H1 (cell line): ENCODE data around the gene DGKD. TPM values are rescaled to one million over a fixed set of nuclear protein-coding genes. Genes with fewer than 3 reads are reported as not detected.

Experiments
- CTCF ChIA-PET: fragments of 300-600 bp; sonication (Branson Sonifier 250); formaldehyde crosslinking; loops from one replicate; lab custom pipeline; 2021; ENCODE audit not compliant: partially characterized antibody; lab: Charles Lee
- POLR2A ChIA-PET: fragments of 300-600 bp; sonication (Branson Sonifier 250); formaldehyde crosslinking; loops from one replicate; lab custom pipeline; 2021; ENCODE audit warnings: inconsistent platforms; ENCODE audit not compliant: partially characterized antibody; lab: Charles Lee
- DNase-seq, 2 experiments: peaks; one replicate each; pipeline versions ENCODE4 v3.0.0 to v3.0.0-alpha.2; 2010 to 2022; ENCODE audit warnings: low spot score in 2 of 2, low read depth in 1 of 2, mixed read lengths in 1 of 2
- FAIRE-seq: peaks from 2 replicates; lab custom pipeline; 2011; peaks lifted over from hg19 to GRCh38; lab: Jason Lieb, UNC
- H2AFZ ChIP-seq: 2 replicates; pipeline ENCODE4 v1.8.1; 2012; ENCODE audit warnings: low read length, inconsistent platforms
- H2AK5ac ChIP-seq: 2 replicates; pipeline ENCODE4 v1.6.1; 2013; ENCODE audit warnings: low read depth, low read length
- H2BK120ac ChIP-seq: replicated peaks from 2 replicates; pipeline ENCODE3; 2013; ENCODE audit warnings: low read depth, low read length, inconsistent platforms
- H2BK12ac ChIP-seq: 2 replicates; pipeline ENCODE4 v1.6.1; 2013; ENCODE audit warnings: low read depth, low read length
- H2BK15ac ChIP-seq: 2 replicates; pipeline ENCODE4 v1.6.1; 2013; ENCODE audit warnings: low read length
- H2BK20ac ChIP-seq: 2 replicates; pipeline ENCODE4 v1.6.1; 2013; ENCODE audit warnings: low read length
- H2BK5ac ChIP-seq: 2 replicates; pipeline ENCODE4 v1.6.1; 2013; ENCODE audit warnings: low read depth, low read length
- H3K14ac ChIP-seq: 2 replicates; pipeline ENCODE4 v1.6.1; 2013; ENCODE audit warnings: inconsistent platforms; ENCODE audit not compliant: insufficient read length
- H3K18ac ChIP-seq: 2 replicates; pipeline ENCODE4 v1.6.1; 2013; ENCODE audit warnings: low read length; ENCODE audit errors: extremely low read depth
- H3K23ac ChIP-seq: 2 replicates; pipeline ENCODE4 v1.6.1; 2013; ENCODE audit warnings: inconsistent platforms; ENCODE audit not compliant: insufficient read length
- H3K23me2 ChIP-seq: 2 replicates; pipeline ENCODE4 v1.6.1; 2013; ENCODE audit warnings: low read depth, low read length
- H3K27ac ChIP-seq: 2 replicates; pipeline ENCODE4 v1.6.1; 2011; ENCODE audit warnings: low read depth, low read length, inconsistent platforms
- H3K27me3 ChIP-seq, 4 experiments: replicated peaks in 1 of 4; 1 replicate in 1 of 4; 2 replicates in 3 of 4; pipeline versions ENCODE4 v1.6.1 to v1.8.1; 2011 to 2013; ENCODE audit warnings: low read length in 3 of 4, mild to moderate bottlenecking in 3 of 4, inconsistent platforms in 2 of 4, mixed read lengths in 2 of 4, moderate library complexity in 1 of 4; ENCODE audit not compliant: control insufficient read depth in 3 of 4, insufficient read depth in 3 of 4; ENCODE audit errors: extremely low read depth in 1 of 4
- H3K36me3 ChIP-seq, 4 experiments: 2 replicates each; pipeline versions ENCODE4 v1.6.1 to v1.8.1; 2011 to 2013; ENCODE audit warnings: mild to moderate bottlenecking in 4 of 4, low read length in 3 of 4, moderate library complexity in 2 of 4, control low read depth in 1 of 4, inconsistent platforms in 1 of 4; ENCODE audit not compliant: insufficient read depth in 4 of 4, control insufficient read depth in 2 of 4
- H3K4ac ChIP-seq: replicated peaks from 2 replicates; pipeline ENCODE3; 2013; ENCODE audit warnings: low read length, low read depth, mixed read lengths, inconsistent platforms; ENCODE audit not compliant: insufficient read length
- H3K4me1 ChIP-seq, 4 experiments: replicated peaks in 1 of 4; 1 replicate in 1 of 4; 2 replicates in 3 of 4; pipeline versions ENCODE4 v1.6.1 to v1.8.1; 2011 to 2013; ENCODE audit warnings: low read length in 3 of 4, inconsistent platforms in 2 of 4, mixed read lengths in 1 of 4; ENCODE audit not compliant: insufficient read depth in 4 of 4, control insufficient read depth in 3 of 4
- H3K4me2 ChIP-seq, 2 experiments: 2 replicates each; pipeline versions ENCODE4 v1.6.1 to v1.8.1; 2011 to 2013; ENCODE audit warnings: low read depth in 2 of 2, low read length in 2 of 2, control low read depth in 1 of 2, inconsistent platforms in 1 of 2, mild to moderate bottlenecking in 1 of 2; ENCODE audit not compliant: insufficient read depth in 1 of 2
- H3K4me3 ChIP-seq, 4 experiments: fragments of 200-600, 300-600 bp in 1 of 4; sonication (generic), shearing (Covaris generic), sonication (Bioruptor Twin) in 1 of 4; 2 replicates each; pipeline versions ENCODE4 v1.5.1 to v1.8.1; 2011 to 2016; ENCODE audit warnings: low read length in 4 of 4, low read depth in 3 of 4, control low read depth in 2 of 4, inconsistent platforms in 2 of 4, mild to moderate bottlenecking in 2 of 4, mixed read lengths in 1 of 4, moderate library complexity in 1 of 4; ENCODE audit not compliant: insufficient read depth in 2 of 4; ENCODE audit errors: extremely low read depth in 1 of 4
- H3K56ac ChIP-seq: replicated peaks from 2 replicates; pipeline ENCODE3; 2013; ENCODE audit warnings: low read depth, mild to moderate bottlenecking, mixed read lengths, low read length, inconsistent platforms; ENCODE audit not compliant: insufficient read length
- H3K79me1 ChIP-seq: 2 replicates; pipeline ENCODE4 v1.6.1; 2013; ENCODE audit warnings: low read depth, low read length, control low read depth
- H3K79me2 ChIP-seq, 2 experiments: 2 replicates each; pipeline versions ENCODE4 v1.6.1 to v1.8.1; 2012 to 2013; ENCODE audit warnings: low read length in 2 of 2, mild to moderate bottlenecking in 2 of 2, inconsistent platforms in 1 of 2; ENCODE audit not compliant: insufficient read depth in 2 of 2, control insufficient read depth in 1 of 2
- H3K9ac ChIP-seq, 4 experiments: replicated peaks in 1 of 4; 1 replicate in 1 of 4; 2 replicates in 3 of 4; pipeline versions ENCODE4 v1.6.1 to v1.8.1; 2011 to 2013; ENCODE audit warnings: low read depth in 3 of 4, low read length in 3 of 4, control low read depth in 2 of 4, mild to moderate bottlenecking in 2 of 4, moderate library complexity in 2 of 4, inconsistent platforms in 1 of 4; ENCODE audit errors: extremely low read depth in 1 of 4
- H3K9me3 ChIP-seq, 2 experiments: 2 replicates each; pipeline versions ENCODE4 v1.6.1 to v1.8.1; 2012 to 2013; ENCODE audit warnings: mild to moderate bottlenecking in 2 of 2, moderate library complexity in 2 of 2, control low read depth in 1 of 2, inconsistent platforms in 1 of 2, low read depth in 1 of 2, low read length in 1 of 2, mixed read lengths in 1 of 2; ENCODE audit not compliant: insufficient read depth in 2 of 2
- H4K20me1 ChIP-seq, 2 experiments: replicated peaks in 1 of 2; 2 replicates each; pipeline versions ENCODE3 to v1.8.1; 2011 to 2013; ENCODE audit warnings: inconsistent platforms in 2 of 2, low read length in 2 of 2, mild to moderate bottlenecking in 1 of 2; ENCODE audit not compliant: insufficient read depth in 2 of 2, control insufficient read depth in 1 of 2
- H4K5ac ChIP-seq: 2 replicates; pipeline ENCODE4 v1.6.1; 2013; ENCODE audit warnings: low read length, low read depth, mixed read lengths, inconsistent platforms; ENCODE audit not compliant: insufficient read length
- H4K8ac ChIP-seq: 2 replicates; pipeline ENCODE4 v1.8.0; 2013; ENCODE audit warnings: mild to moderate bottlenecking, moderate library complexity, low read length, inconsistent platforms; ENCODE audit not compliant: insufficient read depth; ENCODE audit errors: extremely low read depth
- H4K91ac ChIP-seq: replicated peaks from 2 replicates; pipeline ENCODE3; 2013; ENCODE audit warnings: low read length, mixed read lengths, inconsistent platforms; ENCODE audit not compliant: insufficient read length
- BACH1 ChIP-seq: IDR thresholded peaks from 2 replicates; pipeline ENCODE4 v1.6.1; 2012; ENCODE audit warnings: low read length, improper control_type of control experiment
- BRCA1 ChIP-seq: IDR thresholded peaks from 2 replicates; pipeline ENCODE4 v1.6.1; 2012; ENCODE audit warnings: low read depth, low read length, improper control_type of control experiment
- CBX5 ChIP-seq: fragments of 300-800, 300-1000 bp; sonication (generic); IDR thresholded peaks from 2 replicates; pipeline ENCODE4 v1.7.1; 2016; ENCODE audit warnings: antibody characterized with exemption, low read length, low read depth
- CEBPB ChIP-seq: IDR thresholded peaks from 2 replicates; pipeline ENCODE4 v1.6.1; 2012; ENCODE audit warnings: low read depth, low read length
- EZH2 ChIP-seq: fragments of 200-600 bp; sonication (generic); IDR thresholded peaks from 2 replicates; pipeline ENCODE4 v1.7.1; 2012; ENCODE audit warnings: low read depth, mild to moderate bottlenecking, moderate library complexity, low read length, inconsistent platforms; ENCODE audit not compliant: severe bottlenecking
- MAFK ChIP-seq: IDR thresholded peaks from 2 replicates; pipeline ENCODE4 v1.6.1; 2012; ENCODE audit warnings: low read depth, mild to moderate bottlenecking, improper control_type of control experiment, low read length
- POLR2AphosphoS5 ChIP-seq: IDR thresholded peaks from 2 replicates; pipeline ENCODE4 v1.6.1; 2011; ENCODE audit warnings: low read depth, low read length
- POU5F1 ChIP-seq: IDR thresholded peaks from 2 replicates; pipeline ENCODE4 v1.6.1; 2011; ENCODE audit warnings: low read depth, mild to moderate bottlenecking, low read length, moderate library complexity
- SP4 ChIP-seq: IDR thresholded peaks from 2 replicates; pipeline ENCODE4 v1.6.1; 2012; ENCODE audit warnings: low read length, inconsistent platforms
- TAF7 ChIP-seq: optimal IDR thresholded peaks from 2 replicates; pipeline ENCODE3; 2011; ENCODE audit warnings: low read depth, mild to moderate bottlenecking, inconsistent platforms, low read length, moderate library complexity, borderline replicate concordance
- TCF12 ChIP-seq: IDR thresholded peaks from 2 replicates; pipeline ENCODE4 v1.6.1; 2011; ENCODE audit warnings: low read depth, mild to moderate bottlenecking, low read length
- TEAD4 ChIP-seq: IDR thresholded peaks from 2 replicates; pipeline ENCODE4 v1.6.1; 2012; ENCODE audit warnings: low read depth, low read length, inconsistent platforms, mixed read lengths
- YY1 ChIP-seq: IDR thresholded peaks from 2 replicates; pipeline ENCODE4 v1.6.1; 2011; ENCODE audit warnings: low read depth, mild to moderate bottlenecking, low read length
- ZNF274 ChIP-seq: IDR thresholded peaks from 2 replicates; pipeline ENCODE4 v1.7.0; 2012; ENCODE audit warnings: low read length, borderline replicate concordance; ENCODE audit errors: extremely low read depth
- WGBS, 2 experiments: shearing (Covaris generic) in 1 of 2; methylation state at CpG; one replicate each; pipeline versions ENCODE4 v1.1.6 to v1.1.7; 2013 to 2015; ENCODE audit warnings: low lambda C conversion rate in 2 of 2, mixed read lengths in 2 of 2, inconsistent platforms in 1 of 2, low coverage in 1 of 2, missing lambda C conversion rate in 1 of 2; ENCODE audit not compliant: insufficient replicate concordance in 2 of 2, insufficient coverage in 1 of 2, insufficient read length in 1 of 2; ENCODE audit errors: extremely low coverage in 1 of 2, missing lambda C conversion rate in 1 of 2; 5-methylcytosine and 5-hydroxymethylcytosine counted together
- polyA plus RNA-seq, 7 experiments: library from polyadenylated mRNA; depleted of rRNA in 3 of 7; stranded (reverse) in 5 of 7; unstranded in 2 of 7; fragments of >200 nt in 5 of 7; fragments of 200-250 nt in 2 of 7; gene quantifications; 1 replicate in 5 of 7; 2 replicates in 1 of 7; 4 replicates in 1 of 7; pipeline versions ENCODE4 v1.2.1 to v1.2.3, GENCODE V29; 2011 to 2013; ENCODE audit warnings: missing spikeins in 2 of 7, mixed read lengths in 2 of 7
- total RNA-seq: library from RNA; stranded (reverse); fragmentation: NEBNext Ultra II Directional; extraction: Animal tissue kit (Norgen Biotek cat#: 25700); gene quantifications from 2 replicates; pipeline ENCODE4 v1.2.1, GENCODE V29; 2021

The DGKD gene
- total and polyA plus RNA-seq, 2 of the 8 experiments (the other 6 are each of a cell fraction or from before 2014, with no cell fraction given) = 7.7 to 30.9 TPM

DNA sequence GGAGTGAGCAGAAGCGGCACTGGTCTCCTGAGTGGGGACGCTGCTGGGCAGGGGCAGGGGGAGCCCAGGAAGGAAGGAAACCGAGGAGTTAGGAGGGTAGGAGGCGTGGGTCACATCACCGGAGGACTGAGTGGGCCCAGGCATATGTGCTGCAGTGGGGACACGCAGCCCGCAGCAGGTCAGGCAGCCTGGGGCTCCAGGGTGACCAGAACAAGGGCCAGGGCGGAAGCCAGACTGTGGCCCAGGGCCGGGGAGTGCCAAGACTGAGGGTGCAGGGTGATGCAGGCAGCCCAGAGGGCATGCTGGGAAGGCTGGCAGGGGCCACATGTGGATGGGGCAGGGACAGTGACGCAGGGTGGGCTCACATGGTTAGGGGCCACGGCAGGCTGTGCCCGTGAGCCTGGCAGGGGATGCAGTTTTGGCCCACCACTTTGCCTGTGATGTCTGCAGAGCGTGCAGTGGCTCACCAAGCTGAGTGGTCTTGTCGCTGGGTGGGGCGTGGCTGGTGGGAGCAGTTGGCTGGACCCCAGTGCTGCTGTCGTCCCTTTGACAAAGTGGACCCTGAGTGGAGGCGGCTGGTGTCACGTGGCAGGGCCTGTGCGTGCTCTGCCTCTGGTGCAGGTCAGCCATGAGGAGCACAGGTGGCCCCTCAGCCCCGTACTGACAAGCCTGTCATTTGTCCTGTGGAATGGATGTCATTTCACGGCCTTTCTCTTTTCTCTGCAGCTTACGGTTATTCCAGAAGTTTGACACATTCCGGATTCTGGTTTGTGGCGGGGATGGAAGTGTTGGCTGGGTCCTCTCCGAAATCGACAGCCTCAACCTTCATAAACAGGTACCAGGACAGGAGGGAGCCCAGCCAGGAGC, 87.1 kb downstream of the DGKD start:
- H2BK120ac ChIP-seq = no peak overlapping the region
- H3K36me3 ChIP-seq = no peaks in the 10 kb centered on the region; a peak in 1 of 8 replicates
- H3K4me1 ChIP-seq = no peaks in the 10 kb centered on the region
- POLR2A ChIA-PET = interaction anchor here (0.7 kb wide), 1 partner anchor 39 kb away, joined by 4 read pairs; no protein-coding TSS in a partner anchor
- H3K4me2 ChIP-seq = no peak overlapping the region
- 94% methylated on average over 26 of the region's 26 CpGs; no CpG with 5 or more reads in 1 of the 2 experiments for WGBS, 2 experiments
- H3K27ac ChIP-seq = no peak overlapping the region
- no peaks in the 10 kb centered on the region for H3K9me3 ChIP-seq
- H3K9ac ChIP-seq = no peak overlapping the region
- no peak overlapping the region for H4K91ac ChIP-seq
- FAIRE-seq (no peak), DNase-seq (no peak)
- H3K56ac ChIP-seq = no peak overlapping the region
- H4K5ac ChIP-seq = no peak overlapping the region
- no peak overlapping the region for H3K4ac ChIP-seq
- peaks cover 3 to 11% of the 10 kb centered on the region in 2 experiments for H4K20me1 ChIP-seq
- no peaks in the 10 kb centered on the region for H3K79me1 ChIP-seq
- no peak overlapping the region for H2AFZ ChIP-seq
- no peak overlapping the region for H2BK20ac ChIP-seq
- no peak overlapping the region for H3K4me3 ChIP-seq
- no peak overlapping the region for H3K18ac ChIP-seq
- no peak overlapping the region for H3K23ac ChIP-seq
- no peak overlapping the region for H2BK12ac ChIP-seq
- no peak overlapping the region for H2AK5ac ChIP-seq
- no peak overlapping the region for H2BK15ac ChIP-seq
- H3K14ac ChIP-seq = no peak overlapping the region
- H3K79me2 ChIP-seq = no peaks in the 10 kb centered on the region
- no peaks in the 10 kb centered on the region for H3K27me3 ChIP-seq
- no peak overlapping the region; the same call in 1 of the 2 replicates for H4K8ac ChIP-seq
- CTCF ChIA-PET = interaction anchor here (1.4 to 7.7 kb wide), 6 partner anchors 8 to 80 kb away, joined by 4 to 77 read pairs (median 15); no protein-coding TSS in a partner anchor
- H3K23me2 ChIP-seq = no peaks in the 10 kb centered on the region
- H2BK5ac ChIP-seq = no peak overlapping the region
- TF ChIP-seq BRCA1 (no peak), SP4 (no peak), MAFK (no peak), ZNF274 (no peak), BACH1 (no peak), POLR2AphosphoS5 (no peak), TAF7 (no peak), EZH2 (no peak), CBX5 (no peak), CEBPB (no peak), TEAD4 (no peak), TCF12 (no peak), POU5F1 (no peak), YY1 (no peak)
